ENCODE results near the gene OR6C65.
"Not testable (repeated sequence)": the region's sequence is repeated elsewhere in the genome, so short reads cannot be mapped to it uniquely, and the experiment has no call there.

Gene OR6C65

GRCh38 chr12:55425954-55426353 is 25.6 kb downstream of the OR6C65 start, which contains the start of gene OR6C76:
OR6C76 (plus strand) TSS chr12:55426254; CDS start chr12:55426254, 0 bp downstream.
- Histone ChIP-seq H2BK120ac (ENCODE audit: low read depth, low read length) (no peak within 1 kb of the TSS), H3K9me3 (replicated peaks in 1 of 2; ENCODE audit: control insufficient read depth in 2 of 2, insufficient read depth in 1 of 2, low read depth in 1 of 2, low read length in 2 of 2) (no peaks in the 10 kb centered on the region), H3K23ac (ENCODE audit: low read depth, low read length, poor library complexity) (no peak within 1 kb of the TSS), H3K14ac (ENCODE audit: low read length) (no peak within 1 kb of the TSS), H4K91ac (ENCODE audit: low read depth, low read length, poor library complexity) (no peak within 1 kb of the TSS), H3K27me3 (ENCODE audit: control insufficient read depth in 3 of 3, insufficient read depth in 3 of 3, low read depth in 1 of 3, low read length in 3 of 3) (no peaks in the 10 kb centered on the region), H3K18ac (ENCODE audit: low read length) (no peak within 1 kb of the TSS), H3K36me3 (replicated peaks in 1 of 2; ENCODE audit: control insufficient read depth in 2 of 2, insufficient read depth in 2 of 2, low read length in 2 of 2) (no peaks in the 10 kb centered on the region), H3K4me3 (ENCODE audit: low read length in 2 of 2) (no peak within 1 kb of the TSS), H3K9ac (ENCODE audit: low read depth, low read length, poor library complexity) (no peak within 1 kb of the TSS), H2AK5ac (ENCODE audit: low read depth, low read length) (no peak within 1 kb of the TSS), H4K8ac (ENCODE audit: low read depth, low read length) (no peak within 1 kb of the TSS), H2BK5ac (ENCODE audit: low read length) (no peak within 1 kb of the TSS), H3K4ac (ENCODE audit: low read length) (no peak within 1 kb of the TSS), H3K27ac (replicated peaks; ENCODE audit: low read length) (no peak within 1 kb of the TSS), H2AFZ (ENCODE audit: low read length) (no peak within 1 kb of the TSS), H2BK12ac (ENCODE audit: low read length) (no peak within 1 kb of the TSS), H3K4me2 (ENCODE audit: insufficient read depth, low read length, poor library complexity, severe bottlenecking) (no peak within 1 kb of the TSS), H2BK15ac (ENCODE audit: low read length) (no peak within 1 kb of the TSS), H3K79me1 (ENCODE audit: low read depth, low read length) (no peaks in the 10 kb centered on the region), H3K4me1 (ENCODE audit: control insufficient read depth in 2 of 2, insufficient read depth in 1 of 2, low read depth in 1 of 2, low read length in 2 of 2) (no peaks in the 10 kb centered on the region)
- no peak for DNase-seq (ENCODE audit: low spot score)
- no CpG with 5 or more reads among the region's 4 CpGs for WGBS, 2 donors (ENCODE audit: extremely low coverage in 2 of 2, insufficient read length in 2 of 2, insufficient replicate concordance in 1 of 2)

GRCh38 chr12:55428331-55429243 is 28.3 kb downstream of the OR6C65 start:
- H4K8ac ChIP-seq (ENCODE audit: low read depth, low read length), result no peak overlapping the region
- H3K4ac ChIP-seq (ENCODE audit: low read length), result no peak overlapping the region
- H2AFZ ChIP-seq (ENCODE audit: low read length), result no peak overlapping the region
- H3K9ac ChIP-seq (ENCODE audit: low read depth, low read length, poor library complexity), result no peak overlapping the region
- no peak overlapping the region for H3K18ac ChIP-seq (ENCODE audit: low read length)
- H3K27me3 ChIP-seq (ENCODE audit: control insufficient read depth in 3 of 3, insufficient read depth in 3 of 3, low read depth in 1 of 3, low read length in 3 of 3), result no peaks in the 10 kb centered on the region
- H3K14ac ChIP-seq (ENCODE audit: low read length), result no peak overlapping the region
- H2BK120ac ChIP-seq (ENCODE audit: low read depth, low read length), result no peak overlapping the region
- H3K4me1 ChIP-seq (ENCODE audit: control insufficient read depth in 2 of 2, insufficient read depth in 1 of 2, low read depth in 1 of 2, low read length in 2 of 2), result no peaks in the 10 kb centered on the region
- no peak overlapping the region for H3K4me2 ChIP-seq (ENCODE audit: insufficient read depth, low read length, poor library complexity, severe bottlenecking)
- DNase-seq (ENCODE audit: low spot score), result no peak
- no CpG with 5 or more reads among the region's 1 CpG for WGBS, 2 donors (ENCODE audit: extremely low coverage in 2 of 2, insufficient read length in 2 of 2, insufficient replicate concordance in 1 of 2)
- no peak overlapping the region for H4K91ac ChIP-seq (ENCODE audit: low read depth, low read length, poor library complexity)
- no peak overlapping the region for H2BK15ac ChIP-seq (ENCODE audit: low read length)
- no peak overlapping the region for H2BK5ac ChIP-seq (ENCODE audit: low read length)
- no peak overlapping the region for H3K23ac ChIP-seq (ENCODE audit: low read depth, low read length, poor library complexity)
- H3K79me1 ChIP-seq (ENCODE audit: low read depth, low read length), result no peaks in the 10 kb centered on the region
- H3K4me3 ChIP-seq (ENCODE audit: low read length in 2 of 2), result no peak overlapping the region
- no peak overlapping the region for H2BK12ac ChIP-seq (ENCODE audit: low read length)
- H3K27ac ChIP-seq (replicated peaks; ENCODE audit: low read length), result no peak overlapping the region
- H3K36me3 ChIP-seq (replicated peaks in 1 of 2; ENCODE audit: control insufficient read depth in 2 of 2, insufficient read depth in 2 of 2, low read length in 2 of 2), result no peaks in the 10 kb centered on the region
- no peaks in the 10 kb centered on the region for H3K9me3 ChIP-seq (replicated peaks in 1 of 2; ENCODE audit: control insufficient read depth in 2 of 2, insufficient read depth in 1 of 2, low read depth in 1 of 2, low read length in 2 of 2)
- H2AK5ac ChIP-seq (ENCODE audit: low read depth, low read length), result no peak overlapping the region

- not testable (repeated sequence) for H4K8ac ChIP-seq (ENCODE audit: low read depth, low read length); H2AK5ac ChIP-seq (ENCODE audit: low read depth, low read length); H3K4ac ChIP-seq (ENCODE audit: low read length); H2BK15ac ChIP-seq (ENCODE audit: low read length); H2BK120ac ChIP-seq (ENCODE audit: low read depth, low read length); H3K9me3 ChIP-seq (replicated peaks in 1 of 2; ENCODE audit: control insufficient read depth in 2 of 2, insufficient read depth in 1 of 2, low read depth in 1 of 2, low read length in 2 of 2); H4K91ac ChIP-seq (ENCODE audit: low read depth, low read length, poor library complexity); H3K4me1 ChIP-seq (ENCODE audit: control insufficient read depth in 2 of 2, insufficient read depth in 1 of 2, low read depth in 1 of 2, low read length in 2 of 2); H3K14ac ChIP-seq (ENCODE audit: low read length); H3K18ac ChIP-seq (ENCODE audit: low read length); H3K4me2 ChIP-seq (ENCODE audit: insufficient read depth, low read length, poor library complexity, severe bottlenecking); H2AFZ ChIP-seq (ENCODE audit: low read length); H3K79me1 ChIP-seq (ENCODE audit: low read depth, low read length); H3K27me3 ChIP-seq (ENCODE audit: control insufficient read depth in 3 of 3, insufficient read depth in 3 of 3, low read depth in 1 of 3, low read length in 3 of 3); H3K36me3 ChIP-seq (replicated peaks in 1 of 2; ENCODE audit: control insufficient read depth in 2 of 2, insufficient read depth in 2 of 2, low read length in 2 of 2); H3K23ac ChIP-seq (ENCODE audit: low read depth, low read length, poor library complexity); H2BK5ac ChIP-seq (ENCODE audit: low read length); H3K27ac ChIP-seq (replicated peaks; ENCODE audit: low read length); H2BK12ac ChIP-seq (ENCODE audit: low read length); H3K4me3 ChIP-seq (ENCODE audit: low read length in 2 of 2); H3K9ac ChIP-seq (ENCODE audit: low read depth, low read length, poor library complexity); DNase-seq (ENCODE audit: low spot score)
- WGBS, 2 donors (ENCODE audit: extremely low coverage in 2 of 2, insufficient read length in 2 of 2, insufficient replicate concordance in 1 of 2), result no CpG with 5 or more reads among the region's 5 CpGs
Measured at GRCh38 chr12:55441233-55441632, 40.9 kb downstream of the OR6C65 start.

- Histone ChIP-seq H3K9me3 (replicated peaks in 1 of 2; ENCODE audit: control insufficient read depth in 2 of 2, insufficient read depth in 1 of 2, low read depth in 1 of 2, low read length in 2 of 2) (no peaks in the 10 kb centered on the region), H2BK12ac (ENCODE audit: low read length) (no peak within 1 kb of the TSS), H4K8ac (ENCODE audit: low read depth, low read length) (no peak within 1 kb of the TSS), H3K27me3 (ENCODE audit: control insufficient read depth in 3 of 3, insufficient read depth in 3 of 3, low read depth in 1 of 3, low read length in 3 of 3) (no peaks in the 10 kb centered on the region), H3K4me2 (ENCODE audit: insufficient read depth, low read length, poor library complexity, severe bottlenecking) (no peak within 1 kb of the TSS), H2BK15ac (ENCODE audit: low read length) (no peak within 1 kb of the TSS), H2BK5ac (ENCODE audit: low read length) (no peak within 1 kb of the TSS), H4K91ac (ENCODE audit: low read depth, low read length, poor library complexity) (no peak within 1 kb of the TSS), H2AFZ (ENCODE audit: low read length) (no peak within 1 kb of the TSS), H3K4ac (ENCODE audit: low read length) (no peak within 1 kb of the TSS), H3K27ac (replicated peaks; ENCODE audit: low read length) (no peak within 1 kb of the TSS), H3K14ac (ENCODE audit: low read length) (no peak within 1 kb of the TSS), H3K79me1 (ENCODE audit: low read depth, low read length) (no peaks in the 10 kb centered on the region), H3K9ac (ENCODE audit: low read depth, low read length, poor library complexity) (no peak within 1 kb of the TSS), H3K36me3 (replicated peaks in 1 of 2; ENCODE audit: control insufficient read depth in 2 of 2, insufficient read depth in 2 of 2, low read length in 2 of 2) (no peaks in the 10 kb centered on the region), H3K4me3 (ENCODE audit: low read length in 2 of 2) (no peak within 1 kb of the TSS), H2AK5ac (ENCODE audit: low read depth, low read length) (no peak within 1 kb of the TSS), H3K23ac (ENCODE audit: low read depth, low read length, poor library complexity) (no peak within 1 kb of the TSS), H3K18ac (ENCODE audit: low read length) (no peak within 1 kb of the TSS), H3K4me1 (ENCODE audit: control insufficient read depth in 2 of 2, insufficient read depth in 1 of 2, low read depth in 1 of 2, low read length in 2 of 2) (no peaks in the 10 kb centered on the region), H2BK120ac (ENCODE audit: low read depth, low read length) (no peak within 1 kb of the TSS)
- no peak for DNase-seq (ENCODE audit: low spot score)
- no CpG with 5 or more reads among the region's 2 CpGs for WGBS, 2 donors (ENCODE audit: extremely low coverage in 2 of 2, insufficient read length in 2 of 2, insufficient replicate concordance in 1 of 2)
Measured at GRCh38 chr12:55443776-55444175, 43.4 kb downstream of the OR6C65 start, which contains the start of gene OR6C2. OR6C2 (plus strand) TSS chr12:55444076; CDS start chr12:55452214, 8,138 bp downstream.

Data from neuronal stem cell (in vitro differentiated cells).